ENCODE measurements around the gene TMEM26.

DNA sequence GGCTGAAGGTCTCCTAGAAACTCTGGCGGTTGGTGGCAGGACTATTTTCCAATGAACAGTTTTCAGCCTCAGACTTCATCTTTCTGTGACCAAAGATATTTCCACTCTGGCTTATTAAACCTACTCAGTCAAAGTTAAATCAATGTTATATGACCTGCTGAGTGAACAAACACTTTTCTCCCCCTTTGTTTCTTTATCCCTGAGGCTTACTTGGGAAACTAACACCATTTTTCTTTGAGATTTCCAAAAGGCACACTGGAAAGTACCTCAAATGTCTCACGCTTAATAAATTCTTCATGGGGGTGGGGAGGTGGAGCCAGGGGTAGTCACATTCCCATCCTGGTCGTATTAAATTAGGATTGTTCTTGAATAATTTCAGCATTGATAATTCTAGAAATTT, 1.8 kb downstream of the TMEM26 start:
- no peak for TF ChIP-seq CTBP1 (IDR thresholded peaks at IDR 0.05; ENCODE audit: borderline replicate concordance)
- no peak for TF ChIP-seq ZEB2 (IDR thresholded peaks at IDR 0.05)
- TF ChIP-seq, protein P1, sequence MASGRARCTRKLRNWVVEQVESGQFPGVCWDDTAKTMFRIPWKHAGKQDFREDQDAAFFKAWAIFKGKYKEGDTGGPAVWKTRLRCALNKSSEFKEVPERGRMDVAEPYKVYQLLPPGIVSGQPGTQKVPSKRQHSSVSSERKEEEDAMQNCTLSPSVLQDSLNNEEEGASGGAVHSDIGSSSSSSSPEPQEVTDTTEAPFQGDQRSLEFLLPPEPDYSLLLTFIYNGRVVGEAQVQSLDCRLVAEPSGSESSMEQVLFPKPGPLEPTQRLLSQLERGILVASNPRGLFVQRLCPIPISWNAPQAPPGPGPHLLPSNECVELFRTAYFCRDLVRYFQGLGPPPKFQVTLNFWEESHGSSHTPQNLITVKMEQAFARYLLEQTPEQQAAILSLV (tag; IDR thresholded peaks at IDR 0.05) = no peak
- TF ChIP-seq, protein P2, sequence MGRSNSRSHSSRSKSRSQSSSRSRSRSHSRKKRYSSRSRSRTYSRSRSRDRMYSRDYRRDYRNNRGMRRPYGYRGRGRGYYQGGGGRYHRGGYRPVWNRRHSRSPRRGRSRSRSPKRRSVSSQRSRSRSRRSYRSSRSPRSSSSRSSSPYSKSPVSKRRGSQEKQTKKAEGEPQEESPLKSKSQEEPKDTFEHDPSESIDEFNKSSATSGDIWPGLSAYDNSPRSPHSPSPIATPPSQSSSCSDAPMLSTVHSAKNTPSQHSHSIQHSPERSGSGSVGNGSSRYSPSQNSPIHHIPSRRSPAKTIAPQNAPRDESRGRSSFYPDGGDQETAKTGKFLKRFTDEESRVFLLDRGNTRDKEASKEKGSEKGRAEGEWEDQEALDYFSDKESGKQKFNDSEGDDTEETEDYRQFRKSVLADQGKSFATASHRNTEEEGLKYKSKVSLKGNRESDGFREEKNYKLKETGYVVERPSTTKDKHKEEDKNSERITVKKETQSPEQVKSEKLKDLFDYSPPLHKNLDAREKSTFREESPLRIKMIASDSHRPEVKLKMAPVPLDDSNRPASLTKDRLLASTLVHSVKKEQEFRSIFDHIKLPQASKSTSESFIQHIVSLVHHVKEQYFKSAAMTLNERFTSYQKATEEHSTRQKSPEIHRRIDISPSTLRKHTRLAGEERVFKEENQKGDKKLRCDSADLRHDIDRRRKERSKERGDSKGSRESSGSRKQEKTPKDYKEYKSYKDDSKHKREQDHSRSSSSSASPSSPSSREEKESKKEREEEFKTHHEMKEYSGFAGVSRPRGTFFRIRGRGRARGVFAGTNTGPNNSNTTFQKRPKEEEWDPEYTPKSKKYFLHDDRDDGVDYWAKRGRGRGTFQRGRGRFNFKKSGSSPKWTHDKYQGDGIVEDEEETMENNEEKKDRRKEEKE (IDR thresholded peaks at IDR 0.05; ENCODE audit: borderline replicate concordance in 1 of 2, control insufficient read depth in 1 of 2, low read depth in 2 of 2, low read length in 1 of 2) = no peak
- no peak for TF ChIP-seq SAFB2 (IDR thresholded peaks at IDR 0.05; ENCODE audit: borderline replicate concordance, low read depth, low read length, severe bottlenecking)
- TF ChIP-seq MYBL2 (IDR thresholded peaks at IDR 0.05; ENCODE audit: low read depth) = no peak
- TF ChIP-seq MYBL2 (CRISPR knock-in tag; IDR thresholded peaks at IDR 0.05; ENCODE audit: borderline replicate concordance) = no peak
- TF ChIP-seq, protein P3, sequence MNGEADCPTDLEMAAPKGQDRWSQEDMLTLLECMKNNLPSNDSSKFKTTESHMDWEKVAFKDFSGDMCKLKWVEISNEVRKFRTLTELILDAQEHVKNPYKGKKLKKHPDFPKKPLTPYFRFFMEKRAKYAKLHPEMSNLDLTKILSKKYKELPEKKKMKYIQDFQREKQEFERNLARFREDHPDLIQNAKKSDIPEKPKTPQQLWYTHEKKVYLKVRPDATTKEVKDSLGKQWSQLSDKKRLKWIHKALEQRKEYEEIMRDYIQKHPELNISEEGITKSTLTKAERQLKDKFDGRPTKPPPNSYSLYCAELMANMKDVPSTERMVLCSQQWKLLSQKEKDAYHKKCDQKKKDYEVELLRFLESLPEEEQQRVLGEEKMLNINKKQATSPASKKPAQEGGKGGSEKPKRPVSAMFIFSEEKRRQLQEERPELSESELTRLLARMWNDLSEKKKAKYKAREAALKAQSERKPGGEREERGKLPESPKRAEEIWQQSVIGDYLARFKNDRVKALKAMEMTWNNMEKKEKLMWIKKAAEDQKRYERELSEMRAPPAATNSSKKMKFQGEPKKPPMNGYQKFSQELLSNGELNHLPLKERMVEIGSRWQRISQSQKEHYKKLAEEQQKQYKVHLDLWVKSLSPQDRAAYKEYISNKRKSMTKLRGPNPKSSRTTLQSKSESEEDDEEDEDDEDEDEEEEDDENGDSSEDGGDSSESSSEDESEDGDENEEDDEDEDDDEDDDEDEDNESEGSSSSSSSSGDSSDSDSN (IDR thresholded peaks at IDR 0.05; ENCODE audit: borderline replicate concordance in 1 of 2, low read depth in 2 of 2, low read length in 2 of 2) = no peak
- no peak for TF ChIP-seq SRF (CRISPR knock-in tag; IDR thresholded peaks at IDR 0.05)
- no peak for TF ChIP-seq TAF1 (IDR thresholded peaks at IDR 0.05; ENCODE audit: control insufficient read depth, extremely low read depth, insufficient read depth, low read length, severe bottlenecking)
